Activated CD4-positive, alpha-beta T cell treated with anti-CD3 and anti-CD28 coated beads, Interleukin-2, amount 50 U/mL, for 48 hours (primary cell): Measurements from ENCODE around the gene XRCC5.
"Not testable (repeated sequence)": the region's sequence is repeated elsewhere in the genome, so short reads cannot be mapped to it uniquely, and the experiment has no call there.

Source experiments
- DNase-seq, 2 experiments: peaks; one replicate each; pipeline ENCODE4 v3.0.0-alpha.2; 2020

XRCC5 gene

GRCh38 chr2:216119146-216119545 is 10.0 kb downstream of the XRCC5 start:
- no peak for DNase-seq

- no peak for DNase-seq
Measured at GRCh38 chr2:216119986-216120385, 10.8 kb downstream of the XRCC5 start.

- DNase-seq, result no peak
Measured at GRCh38 chr2:216121255-216121654, 12.1 kb downstream of the XRCC5 start.

- no peak for DNase-seq
Measured at GRCh38 chr2:216126943-216127342, 17.8 kb downstream of the XRCC5 start.

- no peak for DNase-seq
Measured at GRCh38 chr2:216130346-216130971, 21.3 kb downstream of the XRCC5 start.

GRCh38 chr2:216131175-216131926 is 22.2 kb downstream of the XRCC5 start:
- no peak for DNase-seq

- DNase-seq, result no peak
Measured at GRCh38 chr2:216132585-216132984, 23.4 kb downstream of the XRCC5 start.

- DNase-seq, result no peak
Measured at GRCh38 chr2:216133397-216133796, 24.2 kb downstream of the XRCC5 start.

GRCh38 chr2:216134958-216135541 is 25.9 kb downstream of the XRCC5 start:
- no peak for DNase-seq

GRCh38 chr2:216139884-216140283 is 30.7 kb downstream of the XRCC5 start:
- DNase-seq, result peak; percentile 20 to 33

GRCh38 chr2:216141516-216141915 is 32.4 kb downstream of the XRCC5 start:
- not testable (repeated sequence) for DNase-seq

GRCh38 chr2:216142540-216142939 is 33.4 kb downstream of the XRCC5 start:
- no peak for DNase-seq

GRCh38 chr2:216144372-216144771 is 35.2 kb downstream of the XRCC5 start:
- no peak for DNase-seq

GRCh38 chr2:216144857-216145256 is 35.7 kb downstream of the XRCC5 start:
- DNase-seq, result no peak

GRCh38 chr2:216146573-216146972 is 37.4 kb downstream of the XRCC5 start:
- DNase-seq, result no peak

- DNase-seq, result no peak
Measured at GRCh38 chr2:216147172-216148131, 38.3 kb downstream of the XRCC5 start.

GRCh38 chr2:216148983-216149382 is 39.8 kb downstream of the XRCC5 start:
- no peak for DNase-seq

- no peak for DNase-seq
Measured at GRCh38 chr2:216149741-216150140, 40.6 kb downstream of the XRCC5 start.

GRCh38 chr2:216151313-216152025 is 42.3 kb downstream of the XRCC5 start:
- no peak for DNase-seq

GRCh38 chr2:216155954-216156353 is 46.8 kb downstream of the XRCC5 start:
- no peak for DNase-seq

GRCh38 chr2:216156822-216157221 is 47.7 kb downstream of the XRCC5 start:
- DNase-seq, result no peak

- DNase-seq, result no peak
Measured at GRCh38 chr2:216159144-216159543, 50.0 kb downstream of the XRCC5 start.
